ELF-1 (cell line): ENCODE results near the gene BPI.
"Not testable (repeated sequence)": the region's sequence is repeated elsewhere in the genome, so short reads cannot be mapped to it uniquely, and the experiment has no call there.

Experiments
- DNase-seq: peaks from one replicate; pipeline ENCODE4 v3.0.0-alpha.2; 2016; ENCODE audit warnings: low read depth, low spot score

The BPI gene

GRCh38 chr20:38336726-38337125 is 32.8 kb downstream of the BPI start:
- no peak for DNase-seq

GRCh38 chr20:38337561-38338140 is 33.7 kb downstream of the BPI start:
- DNase-seq: peak; percentile 90

- DNase-seq: peak; percentile 65
These were observed 35.0 kb downstream of the BPI start for GRCh38 chr20:38338849-38339520.

GRCh38 chr20:38339521-38339896 is 35.6 kb downstream of the BPI start:
- DNase-seq: not testable (repeated sequence)

GRCh38 chr20:38339997-38340396 is 36.0 kb downstream of the BPI start:
- DNase-seq: no peak

GRCh38 chr20:38340693-38341092 is 36.7 kb downstream of the BPI start:
- DNase-seq: no peak

GRCh38 chr20:38342216-38342615 is 38.3 kb downstream of the BPI start:
- DNase-seq: peak; percentile 36

- no peak for DNase-seq
These were observed 38.9 kb downstream of the BPI start for GRCh38 chr20:38342713-38343310.

GRCh38 chr20:38343311-38344106 is 39.6 kb downstream of the BPI start:
- peak; percentile 25 for DNase-seq

GRCh38 chr20:38344107-38344701 is 40.2 kb downstream of the BPI start:
- peak; percentile 21 for DNase-seq

GRCh38 chr20:38345643-38346042 is 41.7 kb downstream of the BPI start:
- no peak for DNase-seq

- no peak for DNase-seq
These were observed 42.3 kb downstream of the BPI start, which contains the start of gene LBP for GRCh38 chr20:38346247-38346651. TSS of gene LBP (plus strand) at chr20:38346482. CDS start at chr20:38346517, 35 bp downstream.

- DNase-seq: no peak
These were observed 42.8 kb downstream of the BPI start for GRCh38 chr20:38346741-38347140.

GRCh38 chr20:38349856-38350255 is 45.9 kb downstream of the BPI start:
- DNase-seq: no peak

- DNase-seq: no peak
These were observed 47.2 kb downstream of the BPI start for GRCh38 chr20:38350879-38351775.

GRCh38 chr20:38353316-38353715 is 49.4 kb downstream of the BPI start:
- DNase-seq: no peak

- no peak for DNase-seq
These were observed 50.3 kb downstream of the BPI start for GRCh38 chr20:38354227-38354626.

- peak; percentile 57 for DNase-seq
These were observed 51.4 kb downstream of the BPI start for GRCh38 chr20:38355161-38356012.

- no peak for DNase-seq
These were observed 53.8 kb downstream of the BPI start for GRCh38 chr20:38357653-38358207.

GRCh38 chr20:38358556-38358955 is 54.6 kb downstream of the BPI start:
- DNase-seq: no peak
